GM23248 (cell line): Measurements from ENCODE around the gene MVB12B. TPM values are rescaled to one million over a fixed set of nuclear protein-coding genes. Genes with fewer than 3 reads are reported as not detected.

ENCODE experiments used
- DNase-seq: peaks from one replicate; pipeline ENCODE4 v3.0.0-alpha.2; 2015
- H2AFZ ChIP-seq: fragments of 200-600 bp; sonication (generic); 2 replicates; pipeline ENCODE4 v1.6.1; 2016; ENCODE audit warnings: antibody characterized with exemption
- H3F3A ChIP-seq: fragments of 200-600 bp; sonication (generic); 2 replicates; pipeline ENCODE4 v1.6.1; 2016; ENCODE audit warnings: mild to moderate bottlenecking, antibody characterized with exemption, mixed run types; ENCODE audit not compliant: insufficient read depth
- H3K27ac ChIP-seq: fragments of 200-600 bp; sonication (generic); 2 replicates; pipeline ENCODE4 v1.5.1; 2016; ENCODE audit warnings: mild to moderate bottlenecking
- H3K27me3 ChIP-seq: fragments of 200-600 bp; sonication (generic); replicated peaks from 2 replicates; pipeline ENCODE4 v1.6.1; 2016; ENCODE audit warnings: mild to moderate bottlenecking; ENCODE audit not compliant: insufficient read depth
- H3K36me3 ChIP-seq: fragments of 200-600 bp; sonication (generic); 2 replicates; pipeline ENCODE4 v1.6.1; 2016; ENCODE audit warnings: low read depth, mild to moderate bottlenecking
- H3K4me1 ChIP-seq: fragments of 200-600 bp; sonication (generic); 2 replicates; pipeline ENCODE4 v1.6.1; 2016; ENCODE audit warnings: mild to moderate bottlenecking; ENCODE audit not compliant: insufficient read depth
- H3K4me2 ChIP-seq: fragments of 200-600 bp; sonication (generic); one replicate; pipeline ENCODE4 v1.6.1; 2016; ENCODE audit warnings: mild to moderate bottlenecking; ENCODE audit not compliant: unreplicated experiment
- H3K4me3 ChIP-seq: fragments of 200-600 bp; sonication (generic); 2 replicates; pipeline ENCODE4 v1.5.1; 2016; ENCODE audit warnings: mild to moderate bottlenecking
- H3K79me2 ChIP-seq: fragments of 200-600 bp; sonication (generic); 2 replicates; pipeline ENCODE4 v1.6.1; 2016; ENCODE audit warnings: mild to moderate bottlenecking; ENCODE audit not compliant: insufficient read depth
- H3K9ac ChIP-seq: fragments of 200-600 bp; sonication (generic); 2 replicates; pipeline ENCODE4 v1.6.1; 2016; ENCODE audit warnings: mild to moderate bottlenecking
- H3K9me2 ChIP-seq: fragments of 200-600 bp; sonication (generic); 2 replicates; pipeline ENCODE4 v1.6.1; 2016; ENCODE audit warnings: mixed run types, mild to moderate bottlenecking, moderate library complexity; ENCODE audit not compliant: insufficient read depth
- H3K9me3 ChIP-seq: fragments of 200-600 bp; sonication (generic); one replicate; pipeline ENCODE4 v1.6.1; 2017; ENCODE audit warnings: low read depth
- H4K20me1 ChIP-seq: fragments of 200-600 bp; sonication (generic); 2 replicates; pipeline ENCODE4 v1.6.0; 2016; ENCODE audit not compliant: insufficient read depth
- EZH2 ChIP-seq: fragments of 200-600 bp; sonication (generic); IDR thresholded peaks from 2 replicates; pipeline ENCODE4 v1.6.1; 2018; ENCODE audit warnings: antibody characterized with exemption, mild to moderate bottlenecking; ENCODE audit not compliant: insufficient read depth, poor library complexity, severe bottlenecking
- EZH2phosphoT487 ChIP-seq: fragments of 200-600 bp; sonication (generic); IDR thresholded peaks from 2 replicates; pipeline ENCODE4 v1.6.1; 2018; ENCODE audit warnings: antibody characterized with exemption, moderate library complexity, mild to moderate bottlenecking, low read depth; ENCODE audit not compliant: insufficient read depth
- WGBS, 2 experiments: methylation state at CpG; one replicate each; pipeline ENCODE4 v1.1.6; 2015 to 2017; ENCODE audit warnings: low lambda C conversion rate in 2 of 2, low coverage in 1 of 2; ENCODE audit errors: missing lambda C conversion rate in 2 of 2; 5-methylcytosine and 5-hydroxymethylcytosine counted together
- in situ Hi-C: fragments of 300-500 bp; cut with MboI; formaldehyde crosslinking; loops from 2 replicates; pipeline ENCODE4 v1.15.0; 2020
- polyA plus RNA-seq: library from polyadenylated mRNA; unstranded; fragments of >200 nt; fragmentation: Nextera tagmentation; extraction: Ambion mirVana; gene quantifications from 2 replicates; pipeline ENCODE4 v1.2.1, GENCODE V29; 2016
- total RNA-seq: library from RNA; depleted of rRNA; stranded (reverse); fragments of >200 nt; shearing (Covaris generic); gene quantifications from 2 replicates; pipeline ENCODE4 v1.2.3, GENCODE V29; 2014

The MVB12B gene
- total and polyA plus RNA-seq, 2 experiments from 2014 or later = 2.4 to 5.5 TPM

- H3K36me3 ChIP-seq = no peaks in the 10 kb centered on the region
- no peaks in the 10 kb centered on the region for H3K9me2 ChIP-seq
- WGBS, 2 experiments = 82 to 89% methylated on average over 17 to 19 of the region's 19 CpGs
- in situ Hi-C loops = loop anchor here (10.0 kb wide), 1 partner anchor 185 kb away; no protein-coding TSS in a partner anchor
- H3K4me1 ChIP-seq = no peaks in the 10 kb centered on the region
- H2AFZ ChIP-seq = no peak overlapping the region
- H3F3A ChIP-seq = no peaks in the 10 kb centered on the region
- TF ChIP-seq EZH2phosphoT487 (no peak), EZH2 (no peak)
- H3K4me3 ChIP-seq = no peak overlapping the region
- H4K20me1 ChIP-seq = no peaks in the 10 kb centered on the region
- H3K9ac ChIP-seq = no peak overlapping the region
- no peaks in the 10 kb centered on the region for H3K9me3 ChIP-seq
- no peak overlapping the region for H3K4me2 ChIP-seq
- H3K79me2 ChIP-seq = no peaks in the 10 kb centered on the region
- DNase-seq = no peak
- H3K27me3 ChIP-seq = no peaks in the 10 kb centered on the region
- no peak overlapping the region for H3K27ac ChIP-seq
Observed at GRCh38 chr9:126490214-126490631, 163.6 kb downstream of the MVB12B start.

GRCh38 chr9:126490871-126491567 is 164.4 kb downstream of the MVB12B start:
- no peak overlapping the region for H3K4me2 ChIP-seq

GRCh38 chr9:126491568-126491879 is 164.9 kb downstream of the MVB12B start:
- Histone ChIP-seq H3K27ac (no peak overlapping the region), H3K4me1 (no peaks in the 10 kb centered on the region), H3F3A (no peaks in the 10 kb centered on the region), H3K9me3 (no peaks in the 10 kb centered on the region), H3K27me3 (no peaks in the 10 kb centered on the region), H3K9me2 (no peaks in the 10 kb centered on the region), H3K4me2 (no peak overlapping the region), H3K36me3 (no peaks in the 10 kb centered on the region), H2AFZ (no peak overlapping the region), H3K9ac (no peak overlapping the region), H4K20me1 (no peaks in the 10 kb centered on the region), H3K79me2 (no peaks in the 10 kb centered on the region), H3K4me3 (no peak overlapping the region)
- in situ Hi-C loops = loop anchor here (10.0 kb wide), 1 partner anchor 187 kb away; no protein-coding TSS in a partner anchor
- WGBS, 2 experiments = 65 to 67% methylated on average over 3 of the region's 3 CpGs
- no peak for TF ChIP-seq EZH2
- no peak for TF ChIP-seq EZH2phosphoT487
- no peak for DNase-seq

More at GRCh38 chr9:126490871-126491567, 164.4 kb downstream of the MVB12B start:
- no peaks in the 10 kb centered on the region for H3K9me3 ChIP-seq
- no peaks in the 10 kb centered on the region for H4K20me1 ChIP-seq
- H3K9ac ChIP-seq = no peak overlapping the region
- H3K9me2 ChIP-seq = no peaks in the 10 kb centered on the region
- in situ Hi-C loops = loop anchor here (10.0 kb wide), 1 partner anchor 186 kb away; no protein-coding TSS in a partner anchor
- H3K27ac ChIP-seq = no peak overlapping the region
- H3F3A ChIP-seq = no peaks in the 10 kb centered on the region
- WGBS, 2 experiments = 39 to 42% methylated on average over 20 of the region's 20 CpGs
- DNase-seq = peak; percentile 81
- H3K27me3 ChIP-seq = no peaks in the 10 kb centered on the region
- no peak for TF ChIP-seq EZH2phosphoT487
- no peak for TF ChIP-seq EZH2
- H2AFZ ChIP-seq = no peak overlapping the region
- H3K4me3 ChIP-seq = no peak overlapping the region
- H3K36me3 ChIP-seq = no peaks in the 10 kb centered on the region
- no peaks in the 10 kb centered on the region for H3K79me2 ChIP-seq
- H3K4me1 ChIP-seq = no peaks in the 10 kb centered on the region

GRCh38 chr9:126491949-126492348 is 165.3 kb downstream of the MVB12B start:
- 75 to 76% methylated on average over 10 of the region's 10 CpGs for WGBS, 2 experiments
- in situ Hi-C loops = loop anchor here (10.0 kb wide), 1 partner anchor 187 kb away; no protein-coding TSS in a partner anchor
- H3F3A ChIP-seq = no peaks in the 10 kb centered on the region

More at GRCh38 chr9:126491949-126492348, 165.3 kb downstream of the MVB12B start:
- Histone ChIP-seq H3K4me2 (no peak overlapping the region), H4K20me1 (no peaks in the 10 kb centered on the region), H3K9ac (no peak overlapping the region), H3K36me3 (no peaks in the 10 kb centered on the region), H3K9me3 (no peaks in the 10 kb centered on the region), H3K27ac (no peak overlapping the region), H3K27me3 (no peaks in the 10 kb centered on the region), H3K9me2 (no peaks in the 10 kb centered on the region), H3K79me2 (no peaks in the 10 kb centered on the region), H3K4me1 (no peaks in the 10 kb centered on the region), H3K4me3 (no peak overlapping the region), H2AFZ (no peak overlapping the region)
- no peak for DNase-seq
- TF ChIP-seq EZH2 = no peak
- no peak for TF ChIP-seq EZH2phosphoT487
